ENCODE measurements around the gene COX4I2.

- TF ChIP-seq CTCF (conservative IDR thresholded peaks at IDR 0.05; ENCODE audit: low read length) (no peak), EZH2phosphoT487 (IDR thresholded peaks at IDR 0.05; ENCODE audit: borderline replicate concordance, low read depth, low read length) (no peak)
These were observed 5.1 kb downstream of the COX4I2 start for GRCh38 chr20:31642837-31643236.

Measured in OCI-LY7 (cell line).